GM21737 (cell line): Measurements from ENCODE around the gene PNP.
A peak's percentile ranks its signal among the peaks of the same experiment; 100 is the strongest.

Experiments used
- ATAC-seq: cut with Tn5 transposase; IDR thresholded peaks from one replicate; pipeline ENCODE4 v1.9.1; 2021; ENCODE audit warnings: mild to moderate bottlenecking, moderate library complexity; ENCODE audit not compliant: unreplicated experiment

The PNP gene

GRCh38 chr14:20454516-20455354, 14.5 kb upstream of the PNP start, which contains the start of the genes APEX1 and OSGEP:
TSS of gene APEX1 (plus strand) at chr14:20455226. CDS start at chr14:20455646, 420 bp downstream.
TSS of gene OSGEP (minus strand) at chr14:20454812. CDS start at chr14:20454683, 129 bp downstream.
- peak; percentile 74 for ATAC-seq

- peak; percentile 31 for ATAC-seq
Observed at GRCh38 chr14:20455355-20456300, 13.6 kb upstream of the PNP start.

GRCh38 chr14:20456971-20457370, 12.2 kb upstream of the PNP start:
- ATAC-seq = no peak

GRCh38 chr14:20458031-20458789, 11.0 kb upstream of the PNP start:
- no peak for ATAC-seq

GRCh38 chr14:20460458-20461224, 8.6 kb upstream of the PNP start:
- ATAC-seq = peak; percentile 13

- peak; percentile 89 for ATAC-seq
Observed at GRCh38 chr14:20461225-20462141, 7.7 kb upstream of the PNP start, which contains the start of gene PIP4P1. TSS of gene PIP4P1 (minus strand) at chr14:20461434. CDS start at chr14:20461325, 109 bp downstream.

- no peak for ATAC-seq
Observed at GRCh38 chr14:20468764-20469241, 403 bp upstream of the PNP start.

- ATAC-seq = peak; percentile 12
Observed at GRCh38 chr14:20469890-20470602, 840 bp downstream of the PNP start.

GRCh38 chr14:20470603-20470901, 1.3 kb downstream of the PNP start:
- ATAC-seq = no peak

GRCh38 chr14:20472536-20473169, 3.4 kb downstream of the PNP start:
- ATAC-seq = no peak

- ATAC-seq = no peak
Observed at GRCh38 chr14:20476776-20477175, 7.6 kb downstream of the PNP start.

GRCh38 chr14:20477211-20477876, 8.1 kb downstream of the PNP start:
- ATAC-seq = no peak

- no peak for ATAC-seq
Observed at GRCh38 chr14:20478894-20479293, 9.7 kb downstream of the PNP start.

GRCh38 chr14:20482382-20482781, 13.2 kb downstream of the PNP start:
- no peak for ATAC-seq

GRCh38 chr14:20485900-20486299, 16.7 kb downstream of the PNP start:
- no peak for ATAC-seq

GRCh38 chr14:20486684-20487395, 17.6 kb downstream of the PNP start:
- ATAC-seq = no peak

- no peak for ATAC-seq
Observed at GRCh38 chr14:20487396-20487725, 18.2 kb downstream of the PNP start.
